ENCODE results near the gene TRAF3IP3. TPM values are rescaled to one million over a fixed set of nuclear protein-coding genes. Genes with fewer than 3 reads are reported as not detected.

Gene TRAF3IP3
- total RNA-seq, 1 donor, result not detected

DNA sequence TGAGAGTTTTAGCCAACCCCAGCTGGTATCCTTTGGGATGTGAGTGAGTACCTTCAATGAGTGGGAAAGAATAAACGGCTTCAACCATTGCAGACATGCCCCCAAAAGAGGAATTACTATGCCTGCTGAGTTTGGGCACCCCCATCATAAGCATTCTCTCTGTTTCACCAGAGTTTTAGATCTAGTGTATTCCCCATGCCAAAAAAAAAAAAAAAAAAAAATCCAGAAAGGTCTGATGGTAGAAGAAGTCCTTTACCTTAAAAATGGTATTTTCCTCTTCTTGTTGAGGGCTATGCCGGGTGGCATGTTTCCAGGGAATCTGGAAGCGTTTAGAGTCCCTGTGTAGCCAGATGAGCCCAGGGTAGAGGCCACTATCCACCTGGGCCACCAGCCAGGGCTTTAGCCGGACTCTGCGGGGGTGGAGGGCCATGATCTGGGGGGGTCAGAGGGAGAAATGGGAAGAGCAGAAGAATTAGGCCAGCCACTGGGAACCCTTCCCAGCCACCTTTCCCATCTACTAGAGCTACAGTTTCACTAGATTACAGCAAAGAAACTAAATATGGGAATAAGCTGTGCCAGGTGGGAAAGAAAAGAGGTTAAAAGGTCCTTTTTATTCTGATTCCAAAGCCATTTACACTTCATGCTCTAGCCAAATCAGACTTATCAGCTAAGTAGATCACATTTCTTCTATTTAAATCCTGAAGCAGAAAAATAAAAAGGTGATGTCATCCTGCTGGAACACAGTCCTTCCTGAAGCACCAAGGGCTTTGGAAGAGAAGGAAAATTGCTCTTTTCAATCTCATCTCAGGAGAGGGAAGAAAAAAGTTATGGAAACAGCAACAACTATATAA is 45.4 kb downstream of the TRAF3IP3 start:
- DNase-seq (ENCODE audit: low read depth), result peak; percentile 68
- TF ChIP-seq, protein P1, sequence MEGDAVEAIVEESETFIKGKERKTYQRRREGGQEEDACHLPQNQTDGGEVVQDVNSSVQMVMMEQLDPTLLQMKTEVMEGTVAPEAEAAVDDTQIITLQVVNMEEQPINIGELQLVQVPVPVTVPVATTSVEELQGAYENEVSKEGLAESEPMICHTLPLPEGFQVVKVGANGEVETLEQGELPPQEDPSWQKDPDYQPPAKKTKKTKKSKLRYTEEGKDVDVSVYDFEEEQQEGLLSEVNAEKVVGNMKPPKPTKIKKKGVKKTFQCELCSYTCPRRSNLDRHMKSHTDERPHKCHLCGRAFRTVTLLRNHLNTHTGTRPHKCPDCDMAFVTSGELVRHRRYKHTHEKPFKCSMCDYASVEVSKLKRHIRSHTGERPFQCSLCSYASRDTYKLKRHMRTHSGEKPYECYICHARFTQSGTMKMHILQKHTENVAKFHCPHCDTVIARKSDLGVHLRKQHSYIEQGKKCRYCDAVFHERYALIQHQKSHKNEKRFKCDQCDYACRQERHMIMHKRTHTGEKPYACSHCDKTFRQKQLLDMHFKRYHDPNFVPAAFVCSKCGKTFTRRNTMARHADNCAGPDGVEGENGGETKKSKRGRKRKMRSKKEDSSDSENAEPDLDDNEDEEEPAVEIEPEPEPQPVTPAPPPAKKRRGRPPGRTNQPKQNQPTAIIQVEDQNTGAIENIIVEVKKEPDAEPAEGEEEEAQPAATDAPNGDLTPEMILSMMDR (IDR thresholded peaks at IDR 0.05; ENCODE audit: insufficient read depth, low read length), result no peak
- H3K4me3 ChIP-seq (ENCODE audit: low read depth, low read length), result no peak overlapping the region

DNA sequence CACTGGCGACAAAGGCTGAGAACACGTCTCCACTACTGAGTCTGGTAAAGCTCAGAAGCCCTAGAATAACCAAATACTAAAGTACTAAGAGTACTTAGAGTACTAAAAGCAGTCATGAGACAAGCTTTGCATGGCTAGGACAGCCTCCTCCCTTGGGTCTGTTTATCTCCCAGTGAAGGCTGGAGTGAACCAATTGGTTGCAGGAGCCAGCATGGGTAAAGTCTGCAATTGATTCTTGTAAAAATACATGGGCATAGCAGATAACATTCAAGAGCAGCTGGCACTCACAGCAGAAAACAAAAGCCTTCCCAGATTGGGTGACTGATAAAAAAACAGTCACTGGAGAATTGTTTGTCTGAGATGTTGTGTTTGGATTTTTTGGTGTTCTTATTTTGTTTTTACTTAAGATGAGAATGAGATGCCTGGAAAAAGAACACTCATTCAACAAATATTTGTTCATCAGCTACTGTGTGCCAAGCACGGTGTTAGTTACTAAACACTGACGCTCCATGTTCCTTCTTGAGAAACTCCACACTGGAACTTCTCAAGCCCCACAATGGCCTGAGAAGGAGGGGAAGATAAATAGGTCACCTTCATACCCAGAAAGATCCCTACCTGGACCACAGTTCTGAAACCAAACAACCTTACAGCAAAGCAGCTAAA is 46.4 kb downstream of the TRAF3IP3 start:
- TF ChIP-seq, protein P1 (IDR thresholded peaks at IDR 0.05; ENCODE audit: insufficient read depth, low read length), result no peak
- DNase-seq (ENCODE audit: low read depth), result peak; percentile 31
- no peak overlapping the region for H3K4me3 ChIP-seq (ENCODE audit: low read depth, low read length)

DNA sequence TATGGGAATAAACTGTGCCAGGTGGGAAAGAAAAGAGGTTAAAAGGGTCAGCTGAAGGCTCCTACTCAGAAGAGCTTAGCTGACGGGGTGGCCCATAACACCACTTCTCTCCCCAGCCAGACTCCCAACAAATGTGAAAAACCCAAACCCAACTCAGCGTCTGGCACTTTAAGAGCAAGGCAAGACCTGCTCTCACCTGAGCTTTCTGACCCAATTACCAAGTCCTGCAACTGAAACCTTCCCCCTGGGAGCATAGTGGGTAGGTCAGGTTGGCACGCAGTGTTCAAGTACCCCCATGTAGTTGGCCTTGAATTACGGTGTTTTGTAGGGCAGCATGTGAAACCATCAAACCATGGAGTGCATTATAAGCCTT is 46.9 kb downstream of the TRAF3IP3 start:
- DNase-seq (ENCODE audit: low read depth), result no peak
- TF ChIP-seq, protein P1 (IDR thresholded peaks at IDR 0.05; ENCODE audit: insufficient read depth, low read length), result no peak
- H3K4me3 ChIP-seq (ENCODE audit: low read depth, low read length), result no peak overlapping the region

DNA sequence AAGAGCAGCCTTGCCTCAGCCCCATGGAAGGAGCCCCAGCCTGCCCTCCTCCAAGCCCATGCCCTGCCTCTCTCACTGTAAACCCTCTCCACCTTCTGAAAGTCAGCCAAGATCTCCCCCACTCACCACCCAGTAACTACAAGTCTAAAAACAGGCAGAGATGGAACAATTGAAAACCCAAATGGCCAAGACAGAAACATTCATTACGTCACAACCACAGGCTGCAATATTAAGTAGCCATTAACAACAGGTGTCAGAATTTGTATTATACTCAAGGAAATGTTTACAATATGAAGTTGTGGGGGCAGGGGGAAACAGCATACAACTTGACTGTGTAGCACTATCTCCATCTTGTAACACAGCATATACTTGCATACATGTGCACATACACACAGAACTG is 47.7 kb downstream of the TRAF3IP3 start:
- DNase-seq (ENCODE audit: low read depth), result no peak
- TF ChIP-seq, protein P1 (IDR thresholded peaks at IDR 0.05; ENCODE audit: insufficient read depth, low read length), result no peak
- H3K4me3 ChIP-seq (ENCODE audit: low read depth, low read length), result no peak overlapping the region

- TF ChIP-seq, protein P1 (IDR thresholded peaks at IDR 0.05; ENCODE audit: insufficient read depth, low read length), result no peak
- no peak for DNase-seq (ENCODE audit: low read depth)
- H3K4me3 ChIP-seq (ENCODE audit: low read depth, low read length), result peak overlapping the region; percentile 53
Observed at GRCh38 chr1:209805341-209805781, 49.5 kb downstream of the TRAF3IP3 start.

- peak; percentile 59 for DNase-seq (ENCODE audit: low read depth)
Observed at GRCh38 chr1:209805875-209806760, 50.3 kb downstream of the TRAF3IP3 start, which contains the start of gene IRF6. IRF6 (minus strand) TSS chr1:209806142; CDS start chr1:209801413, 4,729 bp downstream.

More at GRCh38 chr1:209805875-209806760, 50.3 kb downstream of the TRAF3IP3 start, which contains the start of gene IRF6:
- TF ChIP-seq, protein P1 (IDR thresholded peaks at IDR 0.05; ENCODE audit: insufficient read depth, low read length), result no peak
- peak within 1 kb of the TSS; percentile 53 for H3K4me3 ChIP-seq (ENCODE audit: low read depth, low read length)
